Activated T-helper 2 cell treated with anti-CD3 and anti-CD28 coated beads, Interferon-gamma antibody, Interleukin-2, Interleukin-4, amounts not matched to agents 10 μg/mL and 5 μg/mL and 100 μg/mL, durations not matched to agents 14 hours and 24 hours and 36 hours (primary cell): ENCODE data around the gene DOCK1. TPM values are rescaled to one million over a fixed set of nuclear protein-coding genes. Genes with fewer than 3 reads are reported as not detected.

Experiments used
- DNase-seq: peaks from one replicate; pipeline ENCODE4 v3.0.0; 2021; ENCODE audit warnings: low spot score
- H3K27ac Mint-ChIP-seq: one replicate; pipeline ENCODE4 v1.8.0; 2021; ENCODE audit warnings: mixed read lengths
- H3K27me3 Mint-ChIP-seq: one replicate; pipeline ENCODE4 v1.8.0; 2021; ENCODE audit warnings: low read depth, mixed read lengths
- H3K36me3 Mint-ChIP-seq: one replicate; pipeline ENCODE4 v1.8.0; 2021; ENCODE audit warnings: low read depth, mixed read lengths
- H3K4me1 Mint-ChIP-seq: one replicate; pipeline ENCODE4 v1.8.0; 2021; ENCODE audit warnings: low read depth, mixed read lengths
- H3K4me3 Mint-ChIP-seq: one replicate; pipeline ENCODE4 v1.8.0; 2021; ENCODE audit warnings: low read depth, mild to moderate bottlenecking, moderate library complexity, mixed read lengths
- H3K9me3 Mint-ChIP-seq: one replicate; pipeline ENCODE4 v1.8.0; 2021; ENCODE audit warnings: mixed read lengths
- intact Hi-C: fragments of 100-400 bp; cut with micrococcal nuclease; formaldehyde crosslinking; loops from one replicate; pipeline ENCODE4 v1.15.1; 2023
- total RNA-seq: library from RNA; stranded (reverse); gene quantifications from 2 replicates; pipeline ENCODE4 v1.2.3, GENCODE V29; 2022

Gene DOCK1
- total RNA-seq, 1 donor from 2014 or later = 0.59 TPM

DNA sequence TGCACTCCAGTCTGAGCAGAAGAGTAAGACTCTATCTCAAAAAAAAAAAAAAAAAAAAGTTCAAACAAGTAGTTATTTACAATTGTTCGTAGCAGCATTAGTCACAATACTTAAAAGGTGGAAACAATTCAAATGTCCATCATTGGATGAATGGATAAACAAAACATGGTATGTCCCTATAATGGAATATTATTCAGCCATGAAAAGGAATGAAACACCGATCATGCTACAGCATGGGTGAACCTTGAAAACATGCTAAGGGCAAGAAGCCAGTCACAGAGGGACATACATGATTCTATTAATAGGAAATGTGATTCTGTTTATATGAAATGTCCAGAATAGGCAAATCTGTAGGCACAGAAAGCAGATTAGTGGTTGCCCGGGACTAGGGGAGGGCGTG, 15.9 kb downstream of the DOCK1 start:
- Mint-ChIP-seq H3K27me3 (no peaks in the 10 kb centered on the region), H3K27ac (no peak overlapping the region), H3K9me3 (peaks cover 10% of the 10 kb centered on the region), H3K4me1 (no peaks in the 10 kb centered on the region), H3K4me3 (no peak overlapping the region), H3K36me3 (no peaks in the 10 kb centered on the region)
- intact Hi-C loops = no loop called here
- DNase-seq = no peak

DNA sequence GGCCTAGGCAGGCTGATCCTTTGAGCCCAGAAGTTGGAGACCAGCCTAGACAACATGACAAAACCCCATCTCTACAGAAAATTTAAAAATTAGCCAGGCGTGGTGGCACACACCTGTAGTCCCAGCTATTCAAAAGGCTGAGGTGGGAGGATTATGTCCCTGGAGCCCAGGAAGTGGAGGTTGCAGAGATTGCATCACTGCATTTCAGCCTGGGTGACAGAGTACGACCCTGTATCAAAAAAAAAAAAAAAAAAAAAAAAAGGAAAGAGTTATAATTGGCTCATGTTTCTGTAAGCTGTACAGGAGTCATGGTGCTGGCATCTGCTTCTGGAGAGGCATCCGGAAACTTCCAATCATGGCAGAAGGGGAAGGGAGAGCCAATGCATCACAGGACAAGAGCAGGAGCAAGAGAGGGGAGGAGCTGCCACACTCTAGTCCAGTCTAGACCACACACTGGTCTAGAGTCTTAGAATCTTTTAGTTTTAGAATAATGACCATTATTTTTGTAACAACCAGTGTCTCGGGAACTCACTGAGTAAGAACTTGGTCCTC, 16.8 kb downstream of the DOCK1 start:
- intact Hi-C loops = no loop called here

DNA sequence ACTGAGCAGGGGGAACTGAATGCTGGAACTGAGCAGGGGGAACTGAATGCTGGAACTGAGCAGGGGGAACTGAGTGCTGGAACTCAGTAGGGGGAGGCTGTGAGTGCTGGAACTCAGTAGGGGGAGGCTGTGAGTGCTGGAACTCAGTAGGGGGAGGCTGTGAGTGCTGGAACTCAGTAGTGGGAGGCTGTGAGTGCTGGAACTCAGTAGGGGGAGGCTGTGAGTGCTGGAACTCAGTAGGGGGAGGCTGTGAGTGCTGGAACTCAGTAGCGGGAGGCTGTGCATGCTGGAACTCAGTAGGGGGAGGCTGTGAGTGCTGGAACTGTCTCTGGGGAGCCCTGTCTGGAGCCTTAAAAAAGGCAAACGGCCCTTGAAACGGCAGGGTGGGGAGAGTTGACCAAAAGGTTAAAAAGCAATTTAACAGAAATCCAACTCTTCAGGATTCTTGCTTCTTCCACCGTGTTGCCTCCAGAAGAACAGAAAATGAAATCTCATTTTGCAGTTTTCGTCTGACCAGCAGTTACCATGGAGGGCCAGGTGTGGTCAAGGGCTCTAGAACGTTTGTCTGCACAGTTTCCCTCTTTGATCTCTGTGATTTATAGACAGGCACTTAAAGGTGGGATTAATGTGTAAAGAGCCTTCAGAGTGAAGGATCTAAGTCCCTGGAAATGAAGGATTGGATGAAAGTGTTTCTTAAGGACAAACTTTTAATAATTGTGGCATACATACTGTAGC, 19.1 kb downstream of the DOCK1 start:
- peaks cover 9% of the 10 kb centered on the region for H3K9me3 Mint-ChIP-seq
- H3K4me1 Mint-ChIP-seq = no peaks in the 10 kb centered on the region
- no peaks in the 10 kb centered on the region for H3K27me3 Mint-ChIP-seq
- intact Hi-C loops = no loop called here
- no peak overlapping the region for H3K27ac Mint-ChIP-seq
- no peak overlapping the region for H3K4me3 Mint-ChIP-seq
- no peaks in the 10 kb centered on the region for H3K36me3 Mint-ChIP-seq
- DNase-seq = no peak

More for the DNA sequence above, 16.8 kb downstream of the DOCK1 start:
- Mint-ChIP-seq H3K27me3 (no peaks in the 10 kb centered on the region), H3K4me3 (no peak overlapping the region), H3K36me3 (no peaks in the 10 kb centered on the region), H3K27ac (no peak overlapping the region), H3K9me3 (peaks cover 10% of the 10 kb centered on the region), H3K4me1 (no peaks in the 10 kb centered on the region)
- no peak for DNase-seq

DNA sequence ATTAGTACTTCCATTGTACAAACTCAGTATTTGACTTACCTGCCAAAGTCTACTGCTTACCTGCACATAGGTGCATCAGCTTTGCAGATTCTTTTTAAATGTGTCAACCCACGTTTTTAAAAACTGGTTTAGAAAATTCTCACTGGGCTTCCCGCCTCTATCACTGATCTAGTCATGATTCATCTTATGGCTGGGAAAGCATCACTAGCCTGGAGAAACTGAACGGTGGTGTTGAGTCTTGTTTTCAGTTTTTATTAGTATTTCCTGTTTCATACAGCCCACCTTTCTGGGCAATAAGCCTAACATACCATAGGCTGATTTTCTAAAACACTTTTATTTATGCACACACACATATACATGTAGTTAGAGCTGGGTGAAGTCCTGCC, 19.7 kb downstream of the DOCK1 start:
- H3K27me3 Mint-ChIP-seq = no peaks in the 10 kb centered on the region
- H3K4me3 Mint-ChIP-seq = no peak overlapping the region
- H3K36me3 Mint-ChIP-seq = no peaks in the 10 kb centered on the region
- peaks cover 9% of the 10 kb centered on the region for H3K9me3 Mint-ChIP-seq
- intact Hi-C loops = no loop called here
- no peak for DNase-seq
- no peaks in the 10 kb centered on the region for H3K4me1 Mint-ChIP-seq
- H3K27ac Mint-ChIP-seq = no peak overlapping the region

DNA sequence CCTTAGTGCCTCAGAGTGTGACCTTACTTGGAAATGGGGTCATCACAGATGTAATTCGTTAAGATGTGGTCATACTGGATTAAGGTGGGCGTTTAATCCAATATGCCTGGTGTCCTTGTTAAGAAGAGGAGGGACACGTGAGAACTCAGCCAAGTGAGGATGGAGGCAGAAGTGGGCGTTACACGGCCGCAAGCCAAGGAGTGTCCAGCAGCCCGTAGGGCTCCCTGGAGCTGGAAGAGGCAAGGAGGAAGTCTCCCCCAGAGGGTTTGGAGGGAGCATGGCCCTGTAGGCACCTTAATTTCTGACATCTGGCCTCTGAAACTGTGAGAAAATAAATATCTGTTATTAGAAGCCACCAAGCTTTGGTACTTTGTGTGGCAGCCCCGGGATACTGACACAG, 21.3 kb downstream of the DOCK1 start:
- intact Hi-C loops = no loop called here

DNA sequence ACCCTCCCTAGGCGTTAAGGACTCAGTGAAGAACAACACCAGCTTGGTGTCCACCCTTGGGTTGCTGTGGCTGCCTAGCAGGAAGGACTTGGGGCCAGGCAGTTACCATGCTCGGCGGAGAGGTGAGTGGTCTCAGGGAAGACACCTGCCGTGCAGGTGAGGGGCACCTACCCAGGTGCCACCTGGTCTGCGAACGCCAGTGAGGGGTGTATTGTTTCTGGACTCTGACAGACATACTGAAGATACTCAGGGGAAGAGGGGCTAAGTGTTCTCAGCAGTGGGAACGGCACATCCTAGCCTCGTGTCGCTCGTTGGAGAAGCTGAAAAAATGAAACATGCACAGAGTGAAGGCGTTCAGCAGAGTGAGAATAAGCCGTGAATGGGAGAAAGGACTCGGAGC, 22.6 kb downstream of the DOCK1 start:
- H3K4me1 Mint-ChIP-seq = no peaks in the 10 kb centered on the region
- H3K36me3 Mint-ChIP-seq = no peaks in the 10 kb centered on the region
- H3K4me3 Mint-ChIP-seq = no peak overlapping the region
- no peak overlapping the region for H3K27ac Mint-ChIP-seq
- intact Hi-C loops = no loop called here
- no peak for DNase-seq
- peaks cover 4% of the 10 kb centered on the region for H3K9me3 Mint-ChIP-seq
- H3K27me3 Mint-ChIP-seq = no peaks in the 10 kb centered on the region

More for the DNA sequence above, 21.3 kb downstream of the DOCK1 start:
- H3K9me3 Mint-ChIP-seq = peaks cover 4% of the 10 kb centered on the region
- DNase-seq = no peak
- H3K27ac Mint-ChIP-seq = no peak overlapping the region
- H3K36me3 Mint-ChIP-seq = no peaks in the 10 kb centered on the region
- H3K4me3 Mint-ChIP-seq = no peak overlapping the region
- no peaks in the 10 kb centered on the region for H3K4me1 Mint-ChIP-seq
- H3K27me3 Mint-ChIP-seq = no peaks in the 10 kb centered on the region

DNA sequence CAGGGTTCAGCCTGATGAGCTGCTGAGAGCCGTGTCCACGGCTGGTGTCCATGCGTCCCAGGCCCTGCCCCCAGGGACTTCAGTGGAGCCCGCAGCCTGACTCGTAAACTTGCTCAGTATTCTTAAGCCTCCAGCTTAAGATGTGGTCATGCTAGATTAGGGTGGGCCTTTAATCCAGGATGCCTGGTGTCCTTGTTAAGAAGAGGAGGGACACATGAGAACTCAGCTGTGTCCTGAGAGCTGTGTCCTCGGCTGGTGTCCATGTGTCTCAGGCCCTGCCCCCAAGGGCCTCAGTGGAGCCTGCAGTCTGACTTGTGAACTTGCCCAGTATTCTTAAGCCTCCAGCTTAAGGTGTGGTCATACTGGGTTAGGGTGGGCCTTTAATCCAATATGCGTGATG, 23.0 kb downstream of the DOCK1 start:
- intact Hi-C loops = no loop called here
- no peaks in the 10 kb centered on the region for H3K27me3 Mint-ChIP-seq
- peaks cover 4% of the 10 kb centered on the region for H3K9me3 Mint-ChIP-seq
- no peaks in the 10 kb centered on the region for H3K36me3 Mint-ChIP-seq
- no peak overlapping the region for H3K4me3 Mint-ChIP-seq
- H3K27ac Mint-ChIP-seq = no peak overlapping the region
- no peak for DNase-seq
- no peaks in the 10 kb centered on the region for H3K4me1 Mint-ChIP-seq

DNA sequence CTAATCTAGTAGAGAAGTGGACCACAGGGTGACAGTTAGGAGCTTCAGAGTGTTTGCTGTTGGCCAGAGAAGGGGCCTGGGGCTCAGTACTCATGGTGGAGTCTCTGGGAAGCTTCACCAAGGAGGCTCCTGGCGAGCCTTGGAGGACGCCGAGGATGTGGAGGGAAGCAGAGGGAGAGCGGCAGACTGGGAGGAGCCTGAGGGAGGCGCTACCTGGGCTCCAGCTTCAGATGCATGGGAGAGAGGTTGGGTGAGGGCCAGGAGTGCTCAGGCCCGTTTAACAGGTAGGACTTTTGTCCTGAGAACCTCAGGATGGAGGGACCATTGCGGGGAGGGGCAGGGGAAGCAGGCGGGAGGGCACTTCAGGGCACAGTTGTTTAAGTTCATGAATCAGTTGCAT, 24.2 kb downstream of the DOCK1 start:
- peaks cover 4% of the 10 kb centered on the region for H3K9me3 Mint-ChIP-seq
- H3K36me3 Mint-ChIP-seq = no peaks in the 10 kb centered on the region
- no peaks in the 10 kb centered on the region for H3K27me3 Mint-ChIP-seq
- no peak overlapping the region for H3K27ac Mint-ChIP-seq
- DNase-seq = no peak
- intact Hi-C loops = no loop called here
- no peak overlapping the region for H3K4me3 Mint-ChIP-seq
- no peaks in the 10 kb centered on the region for H3K4me1 Mint-ChIP-seq

DNA sequence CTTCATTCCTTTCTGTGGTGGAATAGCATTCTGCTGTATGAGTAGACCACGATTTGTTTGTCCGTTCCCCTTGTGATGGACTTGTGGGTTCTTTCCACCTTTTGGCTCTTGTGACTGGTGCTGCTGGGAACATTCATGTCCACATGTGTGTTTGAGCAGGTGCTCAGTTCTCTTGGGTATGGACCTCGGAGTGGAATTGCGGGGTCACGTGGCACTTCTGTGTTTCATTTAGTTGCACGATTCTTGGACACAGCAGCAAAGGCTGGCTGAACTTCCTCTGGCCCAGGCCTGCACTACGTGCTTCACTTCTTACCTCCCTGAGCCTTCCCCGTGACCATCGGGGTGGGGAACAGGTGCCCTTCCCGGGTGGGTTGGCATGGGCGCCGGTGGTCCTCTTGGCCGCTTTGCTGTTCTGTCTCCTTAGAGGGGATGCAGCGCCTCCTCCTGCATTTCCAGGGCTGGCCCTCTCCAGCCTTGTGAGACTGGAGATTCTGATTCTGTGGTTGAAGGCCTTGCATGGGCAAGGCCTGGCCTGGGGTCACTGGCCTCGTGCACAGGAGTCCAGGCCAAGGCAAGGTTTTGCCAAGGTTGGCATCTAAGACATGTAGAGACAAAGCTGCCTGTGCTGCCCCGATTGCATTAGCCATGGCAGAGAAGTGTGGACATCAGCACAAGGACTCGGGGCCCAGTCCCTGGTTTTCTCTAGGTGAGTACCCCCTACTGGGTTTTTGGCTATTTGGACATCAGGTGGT, 25.1 kb downstream of the DOCK1 start:
- H3K27me3 Mint-ChIP-seq = no peaks in the 10 kb centered on the region
- H3K9me3 Mint-ChIP-seq = peaks cover 4% of the 10 kb centered on the region
- H3K36me3 Mint-ChIP-seq = no peaks in the 10 kb centered on the region
- no peak overlapping the region for H3K27ac Mint-ChIP-seq
- intact Hi-C loops = no loop called here
- no peak for DNase-seq
- H3K4me1 Mint-ChIP-seq = no peaks in the 10 kb centered on the region
- H3K4me3 Mint-ChIP-seq = no peak overlapping the region

DNA sequence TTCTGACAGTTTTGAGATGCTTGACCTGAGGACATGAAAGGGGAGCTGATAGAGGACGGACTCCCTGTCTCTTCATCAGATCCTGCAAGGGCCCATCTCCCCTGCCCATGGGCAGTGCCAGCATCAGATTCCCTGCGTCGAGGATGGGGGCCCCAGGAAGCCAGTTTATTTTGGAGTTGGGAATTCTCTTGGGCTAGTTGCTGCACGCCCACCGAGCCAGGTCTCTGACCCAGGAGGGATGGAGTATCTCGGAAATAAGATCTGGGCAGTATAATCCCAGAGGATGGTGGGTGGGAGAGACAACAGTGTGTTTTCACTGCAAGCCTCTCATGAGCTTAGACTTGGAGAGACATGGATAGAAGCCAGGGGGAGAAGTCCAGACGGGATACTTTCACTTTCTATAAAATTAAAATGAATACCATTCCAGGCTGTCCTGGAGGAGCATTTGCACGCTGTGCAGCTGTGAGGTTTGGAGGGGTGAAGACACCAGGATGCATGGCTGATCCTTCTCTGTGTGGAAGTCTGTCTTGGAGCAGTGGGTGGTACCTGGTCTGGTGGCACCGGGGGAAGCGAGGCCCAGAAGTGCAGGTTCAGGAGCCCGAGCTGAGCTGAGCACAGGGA, 25.8 kb downstream of the DOCK1 start:
- Mint-ChIP-seq H3K4me1 (no peaks in the 10 kb centered on the region), H3K4me3 (no peak overlapping the region)
- intact Hi-C loops = no loop called here

DNA sequence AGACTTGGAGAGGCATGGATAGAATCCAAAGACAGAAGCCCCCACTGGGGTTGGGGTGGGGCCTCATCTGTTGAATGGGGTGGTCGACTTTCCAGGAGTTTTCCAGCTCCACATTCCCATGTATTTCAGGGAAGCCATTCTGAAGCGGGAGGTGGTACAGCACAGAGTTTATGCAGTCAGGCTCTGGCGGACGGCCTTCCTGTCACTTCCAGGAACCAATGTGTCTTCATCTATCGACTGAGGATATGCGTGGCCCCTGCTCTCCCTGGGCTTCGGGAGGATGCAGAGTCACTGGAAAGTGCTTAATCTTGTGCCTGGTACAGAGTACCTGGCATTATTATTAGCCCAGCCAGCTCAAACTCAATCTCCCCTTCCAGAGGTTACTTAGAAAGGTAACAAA, 26.3 kb downstream of the DOCK1 start:
- intact Hi-C loops = no loop called here
- H3K4me3 Mint-ChIP-seq = no peak overlapping the region
- H3K9me3 Mint-ChIP-seq = peaks cover 4% of the 10 kb centered on the region
- H3K27me3 Mint-ChIP-seq = no peaks in the 10 kb centered on the region
- no peak for DNase-seq
- no peak overlapping the region for H3K27ac Mint-ChIP-seq
- no peaks in the 10 kb centered on the region for H3K4me1 Mint-ChIP-seq
- H3K36me3 Mint-ChIP-seq = no peaks in the 10 kb centered on the region

More for the DNA sequence above, 25.8 kb downstream of the DOCK1 start:
- Mint-ChIP-seq H3K36me3 (no peaks in the 10 kb centered on the region), H3K27me3 (no peaks in the 10 kb centered on the region), H3K9me3 (peaks cover 4% of the 10 kb centered on the region), H3K27ac (no peak overlapping the region)
- DNase-seq = no peak

DNA sequence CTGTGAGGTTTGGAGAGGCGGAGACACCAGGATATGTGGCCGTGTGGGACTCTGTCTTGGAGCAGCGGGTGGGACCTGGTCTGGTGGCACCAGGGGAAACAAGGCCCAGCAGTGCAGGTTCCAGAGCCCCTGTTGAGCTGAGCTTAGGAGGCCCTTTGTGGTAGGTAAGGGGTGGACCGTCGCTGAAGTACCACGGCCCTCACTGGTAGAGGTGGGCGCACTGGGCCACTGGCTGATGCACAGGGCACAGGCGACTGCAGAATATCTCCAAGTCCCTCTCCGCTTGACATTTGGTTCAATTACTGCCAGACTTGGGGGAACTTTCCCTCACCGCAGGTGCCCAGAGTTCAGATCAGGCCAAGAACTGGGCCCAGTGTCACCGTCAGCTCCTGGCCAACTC, 27.3 kb downstream of the DOCK1 start:
- Mint-ChIP-seq H3K4me1 (no peaks in the 10 kb centered on the region), H3K9me3 (peaks cover 4% of the 10 kb centered on the region), H3K27ac (no peak overlapping the region), H3K4me3 (no peak overlapping the region), H3K36me3 (no peaks in the 10 kb centered on the region), H3K27me3 (no peaks in the 10 kb centered on the region)
- intact Hi-C loops = no loop called here
- no peak for DNase-seq

DNA sequence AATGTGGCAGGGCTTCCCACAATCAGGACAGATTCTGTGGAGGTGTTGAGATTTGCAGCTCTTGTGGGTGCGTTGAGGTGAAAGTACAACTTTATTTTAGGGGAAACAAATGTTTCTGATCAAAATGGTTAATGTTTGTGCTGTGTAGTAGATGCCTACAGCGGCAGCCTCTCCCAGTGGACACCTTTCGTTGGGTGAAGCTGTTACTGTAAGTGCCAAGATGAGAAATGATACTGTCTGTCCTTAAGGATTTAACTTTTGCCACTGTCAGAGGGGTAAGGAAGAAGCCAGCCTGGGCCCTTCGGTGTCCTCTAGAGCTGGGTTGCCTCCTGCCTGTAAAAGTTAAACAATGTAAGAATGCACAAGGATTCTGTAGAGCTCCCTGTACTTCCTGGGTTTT, 27.9 kb downstream of the DOCK1 start:
- H3K4me3 Mint-ChIP-seq = no peak overlapping the region
- H3K27ac Mint-ChIP-seq = no peak overlapping the region
- no peaks in the 10 kb centered on the region for H3K27me3 Mint-ChIP-seq
- intact Hi-C loops = no loop called here
- no peak for DNase-seq
- H3K36me3 Mint-ChIP-seq = no peaks in the 10 kb centered on the region
- no peaks in the 10 kb centered on the region for H3K9me3 Mint-ChIP-seq
- no peaks in the 10 kb centered on the region for H3K4me1 Mint-ChIP-seq
